Fibroblast of peridontal ligament (primary cell): Measurements from ENCODE around the gene DMC1.
"Not testable (repeated sequence)": the region's sequence is repeated elsewhere in the genome, so short reads cannot be mapped to it uniquely, and the experiment has no call there.

Source experiments
- DNase-seq: peaks from one replicate; pipeline ENCODE4 v3.0.0-alpha.2; 2010; ENCODE audit errors: extremely low read depth

Gene DMC1

GRCh38 chr22:38501797-38502672, 67.9 kb downstream of the DMC1 start:
- no peak for DNase-seq

GRCh38 chr22:38497869-38498268, 72.1 kb downstream of the DMC1 start:
- DNase-seq = no peak

DNA sequence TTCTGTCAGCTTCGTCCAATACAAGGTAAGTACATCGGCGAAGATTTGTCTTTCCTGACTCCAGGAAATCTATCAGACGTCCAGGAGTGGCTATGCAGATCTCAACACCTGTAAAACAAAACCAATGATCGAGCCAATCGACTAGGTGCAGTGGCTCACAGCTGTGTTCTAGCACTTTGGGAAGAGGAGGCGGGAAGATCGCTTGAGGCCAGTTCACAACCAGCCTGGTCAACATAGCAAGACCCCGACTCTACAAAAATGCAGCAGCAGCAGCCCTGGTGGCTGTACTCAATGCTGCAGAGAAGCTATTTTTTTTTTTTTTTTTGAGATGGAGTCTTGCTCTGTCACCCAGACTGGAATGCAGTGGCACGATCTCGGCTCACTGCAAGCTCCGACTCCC, 75.0 kb downstream of the DMC1 start:
- no peak for DNase-seq

DNA sequence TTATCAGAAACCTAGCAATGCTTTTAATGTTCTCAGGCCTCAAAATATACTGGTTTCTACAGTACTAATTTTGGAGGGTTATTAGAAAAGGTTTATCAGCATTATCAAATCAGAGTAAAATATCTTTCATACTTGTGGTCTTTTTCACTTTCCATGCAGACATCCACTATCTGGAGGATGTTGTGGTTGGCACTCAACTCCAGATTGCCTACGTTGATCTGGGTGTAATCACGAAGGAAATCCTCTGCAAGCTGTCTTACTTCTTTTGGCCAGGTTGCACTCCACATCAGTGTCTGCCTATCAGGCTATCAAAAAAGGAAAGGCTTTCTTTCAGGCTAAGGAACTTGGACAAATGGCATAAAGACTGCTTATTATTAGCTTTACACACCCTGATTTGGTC, 75.5 kb downstream of the DMC1 start:
- no peak for DNase-seq

DNA sequence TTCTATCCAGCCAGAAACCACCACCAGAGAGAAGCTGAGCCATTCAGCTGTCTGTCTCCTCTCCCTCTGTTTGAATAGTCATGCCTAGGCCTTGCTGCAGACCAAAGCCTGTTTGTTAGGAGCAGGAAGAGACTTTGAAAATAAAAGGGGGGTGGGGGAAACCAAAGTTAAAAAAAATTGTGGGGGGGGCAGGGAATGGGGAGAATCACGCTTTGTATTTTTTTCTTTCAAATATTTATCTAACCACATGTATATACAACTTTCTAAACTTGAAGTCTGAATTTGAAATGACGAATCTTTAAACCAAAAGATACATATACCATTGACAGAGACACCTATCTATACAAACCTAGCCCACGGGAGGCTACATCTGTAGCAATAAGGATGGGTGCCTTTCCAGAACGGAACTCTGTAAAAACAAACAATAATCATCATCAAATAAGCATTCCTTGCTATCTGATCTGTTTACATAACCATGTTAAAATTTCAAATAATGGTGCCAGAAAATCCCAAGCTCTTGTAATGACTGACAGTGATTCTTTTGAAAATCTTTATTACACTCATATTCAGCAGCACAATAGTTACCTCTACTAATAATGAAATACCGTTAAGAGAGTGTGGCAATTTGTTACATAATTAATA, 78.2 kb downstream of the DMC1 start:
- no peak for DNase-seq

GRCh38 chr22:38490915-38491314, 79.1 kb downstream of the DMC1 start:
- DNase-seq = peak; percentile 77

- no peak for DNase-seq
Observed at GRCh38 chr22:38490475-38490874, 79.5 kb downstream of the DMC1 start.

DNA sequence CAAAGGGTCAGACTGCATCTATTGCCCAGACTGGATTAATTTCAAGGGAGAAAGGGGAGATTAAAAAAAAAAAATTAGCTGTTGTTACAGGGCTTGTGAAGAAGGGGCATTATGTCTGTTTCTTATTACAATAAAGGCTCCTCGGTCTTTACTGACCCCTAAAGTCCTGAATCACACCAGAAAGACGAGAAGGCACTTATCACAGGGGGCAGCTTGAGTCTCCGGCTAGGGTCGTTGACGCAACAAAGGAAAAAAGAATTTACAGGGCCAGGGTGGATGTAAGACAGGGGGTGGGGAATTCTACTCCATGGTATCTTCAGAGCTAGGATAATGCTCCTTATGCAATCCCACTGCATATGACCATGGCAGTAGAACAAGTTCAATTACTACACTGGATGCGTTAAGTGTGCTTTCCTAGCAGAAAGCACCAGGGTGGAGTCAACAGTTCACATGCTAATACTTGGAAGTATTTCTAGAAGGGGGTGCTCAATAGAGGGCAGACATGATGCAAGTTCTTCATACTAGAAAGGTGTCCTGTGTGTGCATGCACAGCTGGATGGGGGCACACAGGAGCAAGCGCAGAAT, 80.3 kb downstream of the DMC1 start:
- DNase-seq = no peak

DNA sequence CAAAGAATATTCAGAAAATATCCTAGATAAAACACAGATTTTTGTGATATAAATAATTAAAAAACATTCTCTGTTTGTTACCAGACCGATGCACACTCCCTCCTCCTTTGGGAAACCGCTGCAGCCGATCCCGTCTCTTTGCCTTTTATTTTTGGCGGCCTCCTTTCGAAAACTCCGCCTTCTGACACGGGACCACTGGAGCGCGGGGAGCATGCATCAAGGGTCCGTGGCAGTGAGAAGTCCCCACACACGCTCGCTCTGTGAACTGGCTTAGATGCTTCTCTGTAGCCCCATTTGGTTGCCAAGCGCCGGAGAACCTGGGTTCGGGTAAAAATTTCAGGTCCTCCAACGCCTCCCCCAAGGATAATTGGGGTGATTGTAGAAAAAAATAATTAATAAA, 80.8 kb downstream of the DMC1 start:
- no peak for DNase-seq

DNA sequence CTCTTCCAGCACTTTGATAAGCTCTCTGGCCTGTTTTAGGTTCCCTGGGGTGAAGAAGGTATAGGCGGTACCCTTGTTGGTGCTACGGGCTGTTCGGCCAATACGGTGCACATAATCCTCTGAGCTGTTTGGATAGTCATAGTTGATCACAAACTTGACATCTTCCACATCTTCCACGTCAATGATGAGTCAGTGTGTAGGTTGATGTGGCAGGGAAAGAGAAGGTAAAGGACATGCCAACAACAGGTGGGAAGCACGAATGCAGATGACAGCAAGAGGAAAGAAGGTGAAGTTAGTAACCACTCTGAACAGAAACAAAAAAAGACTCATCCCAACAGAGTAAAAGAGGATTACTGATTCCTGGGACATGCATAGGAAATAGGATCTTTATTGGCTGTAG, 82.0 kb downstream of the DMC1 start:
- no peak for DNase-seq

- DNase-seq = no peak
Observed at GRCh38 chr22:38485783-38486182, 84.2 kb downstream of the DMC1 start.

- DNase-seq = no peak
Observed at GRCh38 chr22:38484244-38484643, 85.7 kb downstream of the DMC1 start.

DNA sequence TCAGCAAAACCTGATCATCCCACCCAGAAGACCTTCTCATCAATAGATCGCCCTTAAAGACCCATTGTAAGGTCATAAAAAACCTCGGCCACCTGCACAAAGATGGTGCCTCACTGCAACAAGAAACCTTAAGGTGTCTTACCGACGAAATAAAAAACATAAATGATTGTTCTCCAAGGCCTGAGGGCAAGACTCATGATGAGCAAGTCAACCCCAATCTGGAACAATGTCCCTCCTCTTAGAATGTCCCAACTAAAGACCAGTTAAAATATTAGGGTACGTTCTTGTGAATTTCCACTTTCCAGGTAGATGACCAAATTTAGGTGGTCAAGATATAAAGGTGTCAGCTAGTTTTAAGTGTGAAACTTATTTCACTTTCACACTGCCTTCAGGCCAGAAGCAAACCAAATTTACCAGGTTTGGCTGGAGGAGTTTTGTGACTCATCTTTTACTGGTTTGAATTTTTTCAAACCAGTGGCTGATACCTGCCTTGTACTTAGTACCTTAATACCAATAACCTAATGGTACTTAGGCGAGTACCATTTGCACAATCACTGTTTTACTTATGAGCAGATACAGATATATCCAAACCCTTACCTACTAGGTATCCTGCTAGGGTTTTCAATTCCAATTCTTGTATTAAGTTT, 87.2 kb downstream of the DMC1 start:
- DNase-seq = no peak

DNA sequence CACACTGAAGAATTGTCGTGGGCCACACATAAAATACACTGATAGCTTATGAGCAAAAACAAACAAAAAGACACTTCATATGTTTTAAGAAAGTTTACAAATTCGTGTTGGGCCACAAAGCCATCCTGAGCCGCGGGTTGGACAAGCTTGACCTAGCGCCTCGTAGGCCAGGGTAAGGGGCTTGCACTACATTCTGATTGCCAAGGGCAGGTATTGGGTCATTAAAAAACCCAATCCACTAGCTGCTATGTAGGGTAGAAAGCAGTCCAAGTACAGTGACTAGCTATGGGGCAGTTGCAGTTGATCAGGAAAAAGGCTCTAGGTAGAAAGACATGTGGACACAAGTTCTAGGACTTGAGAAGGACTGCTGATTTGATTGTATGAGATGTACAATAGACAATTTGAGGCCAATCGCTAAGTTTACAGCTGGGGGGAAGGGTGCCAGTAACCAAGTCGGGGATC, 88.1 kb downstream of the DMC1 start:
- DNase-seq = no peak

DNA sequence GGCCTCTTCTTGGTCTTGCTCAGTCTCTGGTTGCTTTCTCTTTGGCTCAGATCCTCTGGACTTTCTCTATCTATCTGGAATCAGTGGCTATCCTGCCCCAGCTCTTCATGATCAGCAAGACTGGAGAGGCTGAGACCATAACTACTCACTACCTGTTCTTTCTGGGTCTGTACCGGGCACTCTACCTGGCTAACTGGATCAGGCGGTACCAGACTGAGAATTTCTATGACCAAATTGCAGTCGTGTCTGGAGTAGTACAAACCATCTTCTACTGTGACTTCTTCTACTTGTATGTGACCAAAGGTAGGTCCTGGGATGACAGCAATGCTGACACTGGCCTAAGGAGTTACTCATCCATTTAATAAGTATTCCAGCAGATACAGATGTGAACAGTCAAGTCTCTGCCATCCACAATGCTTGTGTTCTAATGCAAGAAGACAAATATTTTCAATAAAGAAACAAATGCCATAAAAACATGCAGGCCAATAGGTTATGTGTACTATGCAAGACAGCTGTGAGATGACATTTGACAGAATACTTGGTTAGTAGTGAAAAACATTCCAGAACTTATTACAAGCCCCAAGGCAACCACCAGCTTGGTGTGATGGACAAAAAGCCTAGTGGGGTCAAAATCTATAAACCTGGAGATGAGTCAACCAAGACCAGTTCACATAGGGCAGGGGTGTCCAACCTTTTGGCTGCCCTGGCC, 88.7 kb downstream of the DMC1 start:
- DNase-seq = no peak

DNA sequence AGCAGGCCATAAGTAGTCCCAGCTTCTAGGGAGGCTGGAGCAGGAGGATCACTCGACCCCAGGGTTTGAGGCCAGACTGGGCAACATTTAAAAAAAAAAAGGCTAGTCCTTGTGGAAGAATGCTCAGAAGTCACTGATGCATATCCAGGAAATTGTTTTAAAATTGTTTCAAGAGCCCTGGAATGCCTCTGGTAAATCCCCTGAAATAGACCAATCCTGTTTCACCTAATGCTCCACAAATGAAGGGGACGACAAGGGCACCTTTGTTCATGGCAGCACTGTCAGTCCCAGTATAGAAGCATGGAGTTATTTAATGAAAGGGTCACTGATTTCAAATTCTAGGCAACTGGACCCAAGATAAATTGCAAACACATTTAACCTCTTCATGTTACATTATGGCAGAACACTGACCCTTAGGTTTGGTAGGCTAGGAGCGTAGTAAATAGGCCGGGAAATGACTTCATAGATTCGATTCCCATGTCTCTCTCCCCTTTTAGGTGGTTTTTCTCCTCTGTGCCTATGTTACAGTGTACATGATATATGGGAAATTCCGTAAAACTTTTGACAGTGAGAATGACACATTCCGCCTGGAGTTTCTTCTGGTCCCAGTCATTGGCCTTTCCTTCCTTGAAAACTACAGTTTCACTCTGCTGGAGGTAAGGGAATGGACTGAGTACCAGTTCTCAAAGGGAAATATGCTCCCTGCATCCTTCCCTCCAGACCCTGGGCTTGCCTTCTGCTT, 90.7 kb downstream of the DMC1 start:
- DNase-seq = peak; percentile 48

DNA sequence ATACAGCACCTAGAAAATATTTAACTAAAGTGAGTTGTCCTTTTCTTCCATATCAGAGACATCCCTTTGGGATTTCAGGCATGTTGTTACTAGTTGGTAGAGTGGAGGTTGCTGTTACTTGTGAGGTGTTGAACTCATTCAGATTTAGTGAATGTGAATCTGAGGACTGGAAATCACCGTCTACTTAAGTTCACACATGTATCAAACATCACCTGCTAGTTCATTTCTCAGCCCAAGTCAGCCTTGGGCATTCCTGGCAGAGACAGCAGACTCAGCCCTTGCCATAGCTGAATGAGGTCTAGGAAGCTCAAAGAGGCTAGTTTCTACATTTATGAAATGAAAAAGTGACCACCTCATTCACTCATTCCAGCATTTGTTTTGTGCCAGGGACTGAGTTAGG, 92.4 kb downstream of the DMC1 start:
- DNase-seq = no peak

- DNase-seq = no peak
Observed at GRCh38 chr22:38474003-38474607, 95.9 kb downstream of the DMC1 start.

DNA sequence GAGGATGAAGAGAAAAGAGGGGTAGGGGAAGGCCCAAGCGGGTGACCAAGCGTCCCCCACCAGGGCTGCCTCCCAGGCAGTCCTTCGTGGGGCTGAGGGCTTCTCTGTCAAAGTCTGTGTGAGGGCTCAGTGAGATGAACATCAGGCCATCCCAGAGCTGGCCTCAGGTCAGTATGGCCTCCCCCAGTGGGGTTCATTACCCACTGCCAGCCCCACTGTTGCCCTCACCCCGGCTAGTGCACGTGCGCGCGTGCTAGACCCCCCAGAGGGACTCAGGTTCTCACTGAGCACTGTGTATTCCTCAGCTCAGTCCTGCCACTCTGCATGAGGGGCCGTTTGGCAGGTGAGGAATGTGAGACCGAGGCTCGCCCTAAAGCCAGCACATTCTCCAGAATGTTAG, 98.7 kb downstream of the DMC1 start:
- no peak for DNase-seq

GRCh38 chr22:38470179-38470578, 99.8 kb downstream of the DMC1 start:
- DNase-seq = not testable (repeated sequence)
